NCI-H526 (cell line): ENCODE data around the gene TRAF3.
"Not testable (repeated sequence)": the region's sequence is repeated elsewhere in the genome, so short reads cannot be mapped to it uniquely, and the experiment has no call there.

Source experiments
- DNase-seq, 2 experiments: peaks; one replicate each; lab custom pipeline; 2025; lab: John Stamatoyannopoulos, UW

Gene TRAF3

GRCh38 chr14:102863381-102863780 is 86.1 kb downstream of the TRAF3 start:
- DNase-seq = no peak

- not testable (repeated sequence) for DNase-seq
These were observed 88.7 kb downstream of the TRAF3 start for GRCh38 chr14:102865916-102866315.

- DNase-seq = no peak
These were observed 89.9 kb downstream of the TRAF3 start for GRCh38 chr14:102866982-102867761.

- DNase-seq = no peak
These were observed 90.8 kb downstream of the TRAF3 start for GRCh38 chr14:102867826-102868580.

GRCh38 chr14:102868956-102869547 is 91.8 kb downstream of the TRAF3 start:
- no peak for DNase-seq

- no peak for DNase-seq
These were observed 93.0 kb downstream of the TRAF3 start for GRCh38 chr14:102870246-102870645.

- DNase-seq = no peak
These were observed 94.0 kb downstream of the TRAF3 start for GRCh38 chr14:102870994-102871831.

- no peak for DNase-seq
These were observed 94.8 kb downstream of the TRAF3 start for GRCh38 chr14:102872020-102872419.

- DNase-seq = no peak
These were observed 95.9 kb downstream of the TRAF3 start for GRCh38 chr14:102873131-102873530.

GRCh38 chr14:102873546-102874061 is 96.4 kb downstream of the TRAF3 start:
- no peak for DNase-seq

- DNase-seq = no peak
These were observed 98.4 kb downstream of the TRAF3 start for GRCh38 chr14:102875652-102876051.

GRCh38 chr14:102877511-102877910 is 100.3 kb downstream of the TRAF3 start:
- not testable (repeated sequence) for DNase-seq

- DNase-seq = no peak
These were observed 101.1 kb downstream of the TRAF3 start for GRCh38 chr14:102878174-102878969.

- DNase-seq = no peak
These were observed 101.8 kb downstream of the TRAF3 start for GRCh38 chr14:102878970-102879460.

- DNase-seq = no peak
These were observed 105.1 kb downstream of the TRAF3 start for GRCh38 chr14:102882226-102882906.

- DNase-seq = no peak
These were observed 105.9 kb downstream of the TRAF3 start for GRCh38 chr14:102883089-102883541.

GRCh38 chr14:102883554-102883953 is 106.3 kb downstream of the TRAF3 start:
- no peak for DNase-seq

GRCh38 chr14:102885737-102886447 is 108.6 kb downstream of the TRAF3 start:
- no peak for DNase-seq

- no peak for DNase-seq
These were observed 111.5 kb downstream of the TRAF3 start for GRCh38 chr14:102888748-102889147.
